Brain microvascular endothelial cell (primary cell): ENCODE data around the gene CDHR2.

ENCODE experiments used
- DNase-seq: peaks from one replicate; pipeline ENCODE4 v3.0.0-alpha.2; 2020
- H3K27ac ChIP-seq: fragments of 250-450 bp; sonication (Bioruptor Pico); 2 replicates; pipeline ENCODE4 v1.5.1; 2020; ENCODE audit warnings: mild to moderate bottlenecking, moderate library complexity
- H3K27me3 ChIP-seq: fragments of 250-450 bp; sonication (Bioruptor Pico); replicated peaks from 2 replicates; pipeline ENCODE4 v1.5.1; 2020; ENCODE audit warnings: mild to moderate bottlenecking
- H3K36me3 ChIP-seq: fragments of 250-450 bp; sonication (Bioruptor Pico); replicated peaks from 2 replicates; pipeline ENCODE4 v1.5.1; 2020; ENCODE audit warnings: mild to moderate bottlenecking
- H3K4me3 ChIP-seq: 2 replicates; pipeline ENCODE4 v1.5.1; 2011; ENCODE audit warnings: low read depth, mild to moderate bottlenecking, control low read depth, low read length, moderate library complexity
- in situ Hi-C: cut with HindIII; loops from 2 replicates; pipeline ENCODE4 v1.10.0; 2017; ENCODE audit warnings: low sequenced_read_pairs, low pct_ligation_motif_present
- TF ChIP-seq, protein P1 (sequence below): IDR thresholded peaks from 2 replicates; pipeline ENCODE4 v1.5.1; 2011; ENCODE audit warnings: low read depth, mild to moderate bottlenecking, moderate library complexity, low read length, control low read depth, inconsistent platforms; ENCODE audit errors: missing control alignments

Gene CDHR2

DNA sequence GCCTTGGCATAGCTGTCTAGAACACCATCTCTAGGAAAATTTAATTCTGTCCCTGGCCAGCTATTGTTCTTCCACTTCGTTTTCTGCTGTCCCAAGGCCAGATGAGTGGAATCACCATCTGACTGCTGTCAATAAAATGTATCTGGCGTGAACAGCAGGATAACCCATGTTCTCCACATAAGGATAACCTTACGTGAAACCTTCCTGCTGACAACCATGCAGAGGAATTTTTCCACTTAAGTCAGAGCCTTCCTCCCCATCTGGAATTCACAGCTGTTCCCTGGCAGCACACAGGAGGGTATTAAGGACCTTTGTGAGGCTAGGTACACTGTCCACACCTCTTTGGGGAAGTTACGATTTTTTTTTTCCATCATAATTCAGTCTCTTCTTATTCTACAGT, 40.5 kb upstream of the CDHR2 start:
- in situ Hi-C loops = no loop called here

DNA sequence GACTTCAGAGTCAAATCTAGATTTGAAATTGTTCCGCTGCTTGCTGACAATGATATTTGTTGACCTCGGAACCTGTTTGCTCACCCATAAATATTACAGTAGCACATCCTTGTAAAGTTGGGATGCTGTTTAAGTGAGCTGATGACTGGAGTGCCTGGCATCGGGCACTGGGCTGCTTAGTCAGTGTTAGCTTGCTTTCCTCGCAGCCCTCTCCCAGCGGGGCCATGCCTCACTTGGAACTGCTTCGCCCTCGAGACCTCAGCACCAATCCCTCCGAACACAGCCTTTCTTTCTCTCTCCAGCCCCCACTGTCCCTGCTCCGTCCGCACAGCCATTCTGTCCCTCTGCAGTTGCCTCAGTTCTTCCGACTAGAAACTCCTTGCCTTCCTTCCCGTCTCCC, 35.4 kb upstream of the CDHR2 start:
- Histone ChIP-seq H3K4me3 (no peak overlapping the region), H3K36me3 (peaks cover 4% of the 10 kb centered on the region), H3K27ac (no peak overlapping the region), H3K27me3 (no peaks in the 10 kb centered on the region)
- DNase-seq = no peak
- TF ChIP-seq, protein P1, sequence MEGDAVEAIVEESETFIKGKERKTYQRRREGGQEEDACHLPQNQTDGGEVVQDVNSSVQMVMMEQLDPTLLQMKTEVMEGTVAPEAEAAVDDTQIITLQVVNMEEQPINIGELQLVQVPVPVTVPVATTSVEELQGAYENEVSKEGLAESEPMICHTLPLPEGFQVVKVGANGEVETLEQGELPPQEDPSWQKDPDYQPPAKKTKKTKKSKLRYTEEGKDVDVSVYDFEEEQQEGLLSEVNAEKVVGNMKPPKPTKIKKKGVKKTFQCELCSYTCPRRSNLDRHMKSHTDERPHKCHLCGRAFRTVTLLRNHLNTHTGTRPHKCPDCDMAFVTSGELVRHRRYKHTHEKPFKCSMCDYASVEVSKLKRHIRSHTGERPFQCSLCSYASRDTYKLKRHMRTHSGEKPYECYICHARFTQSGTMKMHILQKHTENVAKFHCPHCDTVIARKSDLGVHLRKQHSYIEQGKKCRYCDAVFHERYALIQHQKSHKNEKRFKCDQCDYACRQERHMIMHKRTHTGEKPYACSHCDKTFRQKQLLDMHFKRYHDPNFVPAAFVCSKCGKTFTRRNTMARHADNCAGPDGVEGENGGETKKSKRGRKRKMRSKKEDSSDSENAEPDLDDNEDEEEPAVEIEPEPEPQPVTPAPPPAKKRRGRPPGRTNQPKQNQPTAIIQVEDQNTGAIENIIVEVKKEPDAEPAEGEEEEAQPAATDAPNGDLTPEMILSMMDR = no peak
- in situ Hi-C loops = no loop called here

More for the DNA sequence above, 40.5 kb upstream of the CDHR2 start:
- peaks cover 34% of the 10 kb centered on the region for H3K36me3 ChIP-seq
- H3K4me3 ChIP-seq = no peak overlapping the region
- TF ChIP-seq, protein P1 = no peak
- H3K27ac ChIP-seq = no peak overlapping the region
- H3K27me3 ChIP-seq = no peaks in the 10 kb centered on the region
- DNase-seq = no peak

DNA sequence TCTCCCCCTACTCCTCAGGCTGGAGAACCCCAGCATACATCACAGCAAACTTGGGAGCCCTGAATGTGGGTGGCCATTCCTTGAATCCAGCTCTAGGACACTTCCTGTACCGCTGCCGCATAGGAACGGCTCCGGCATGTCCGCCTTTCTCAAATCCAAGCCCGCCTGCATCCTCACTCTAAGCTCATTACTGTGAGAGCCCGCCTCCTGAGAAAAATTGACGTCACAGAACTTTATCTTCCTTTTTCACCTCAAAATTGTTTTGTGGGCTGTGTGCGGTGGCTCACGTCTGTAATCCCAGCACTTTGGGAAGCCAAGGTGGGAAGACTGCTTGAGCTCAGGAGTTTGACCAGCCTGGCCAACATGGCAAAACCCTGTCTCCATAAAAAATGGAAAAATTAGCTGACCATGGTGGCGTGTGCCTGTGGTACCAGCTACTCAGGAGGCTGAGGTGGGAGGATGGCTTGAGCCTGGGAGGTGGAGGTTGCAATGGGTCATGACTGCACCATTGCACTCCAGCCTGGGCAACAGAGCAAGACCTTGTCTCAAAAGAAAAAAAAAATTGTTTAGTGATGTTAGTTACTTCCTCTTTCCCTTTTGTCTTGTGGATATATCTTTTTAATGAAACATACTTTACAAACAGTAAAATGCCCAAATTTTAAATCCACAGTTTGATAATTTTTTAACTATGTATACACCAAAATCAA, 34.7 kb upstream of the CDHR2 start:
- H3K36me3 ChIP-seq = no peaks in the 10 kb centered on the region
- H3K27ac ChIP-seq = no peak overlapping the region
- no peaks in the 10 kb centered on the region for H3K27me3 ChIP-seq
- DNase-seq = no peak
- in situ Hi-C loops = no loop called here
- H3K4me3 ChIP-seq = no peak overlapping the region
- TF ChIP-seq, protein P1 = no peak

DNA sequence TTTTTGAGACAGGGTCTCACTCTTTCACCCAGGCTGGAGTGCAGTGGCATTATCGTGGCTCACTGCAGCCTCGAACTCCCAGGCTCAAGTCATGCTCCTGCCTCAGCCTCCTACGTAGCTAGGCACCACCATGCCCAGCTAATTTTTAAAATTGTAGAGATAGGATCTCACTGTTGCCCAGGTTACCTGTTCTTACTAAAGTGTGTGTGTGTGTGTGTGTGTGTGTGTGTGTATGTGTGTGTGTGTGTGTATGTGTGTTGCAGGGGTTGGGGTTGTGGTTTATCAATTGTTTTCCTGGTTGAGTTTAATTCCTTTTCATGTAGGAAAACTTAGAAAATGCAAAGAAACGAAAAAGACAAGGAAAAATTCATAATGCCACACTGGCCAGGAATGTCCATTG, 33.7 kb upstream of the CDHR2 start:
- no peaks in the 10 kb centered on the region for H3K27me3 ChIP-seq
- no peak overlapping the region for H3K27ac ChIP-seq
- no peak for DNase-seq
- in situ Hi-C loops = no loop called here
- TF ChIP-seq, protein P1 = no peak
- H3K36me3 ChIP-seq = no peaks in the 10 kb centered on the region
- H3K4me3 ChIP-seq = no peak overlapping the region

DNA sequence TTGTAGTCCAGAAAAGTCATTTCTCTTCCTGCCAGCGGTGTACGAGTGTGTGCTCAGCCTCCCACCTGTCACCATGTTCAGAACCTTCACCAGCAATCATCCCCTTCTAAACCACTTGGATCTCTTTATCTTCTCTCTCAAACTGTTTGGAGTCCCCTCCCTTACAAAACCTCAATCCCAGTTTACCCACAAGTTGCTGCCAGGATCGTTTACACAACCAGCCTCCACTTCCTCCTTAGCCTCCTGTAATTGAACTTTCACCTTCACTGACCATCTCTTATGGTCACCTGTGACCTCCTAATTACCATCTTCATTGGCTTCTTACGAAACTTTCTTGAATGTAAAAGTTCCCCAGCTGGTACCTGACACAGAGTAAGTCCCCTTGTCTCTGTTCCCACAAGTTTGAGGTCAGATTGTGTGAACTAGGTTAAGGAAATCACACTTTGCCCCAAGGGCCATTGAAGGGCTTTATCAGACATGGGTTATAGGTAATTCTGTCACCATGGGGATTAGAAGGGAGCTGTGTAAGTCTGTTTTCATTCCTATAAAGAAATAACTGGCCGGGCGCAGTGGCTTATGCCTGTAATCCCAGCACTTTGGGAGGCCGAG, 32.0 kb upstream of the CDHR2 start:
- Histone ChIP-seq H3K36me3 (no peaks in the 10 kb centered on the region), H3K4me3 (no peak overlapping the region), H3K27me3 (no peaks in the 10 kb centered on the region), H3K27ac (no peak overlapping the region)
- TF ChIP-seq, protein P1 = no peak
- DNase-seq = no peak
- in situ Hi-C loops = no loop called here
